B cell (primary cell): ENCODE data around the gene CRTC3. TPM values are rescaled to one million over a fixed set of nuclear protein-coding genes. Genes with fewer than 3 reads are reported as not detected.

ENCODE experiments used
- ATAC-seq: fragments of 200-7000 bp; cut with Tn5 transposase; one replicate; pipeline ENCODE4 v1.10.0; 2021; ENCODE audit warnings: low read depth, mild to moderate bottlenecking, moderate number of reproducible peaks, moderate library complexity
- CTCF ChIA-PET: fragments of 350-600 bp; sonication (Branson Sonifier 250); formaldehyde crosslinking; loops from one replicate; lab custom pipeline; 2021; ENCODE audit warnings: antibody characterized with exemption, inconsistent platforms; lab: Charles Lee
- POLR2A ChIA-PET: fragments of 350-600 bp; sonication (Branson Sonifier 250); formaldehyde crosslinking; loops from one replicate; lab custom pipeline; 2021; ENCODE audit warnings: antibody characterized with exemption; lab: Charles Lee
- DNase-seq: peaks from one replicate; pipeline ENCODE4 v3.0.0; 2013
- H2AFZ ChIP-seq: 2 replicates; pipeline ENCODE4 v1.6.1; 2012; ENCODE audit warnings: mild to moderate bottlenecking, low read depth, low read length; ENCODE audit not compliant: insufficient read depth, poor library complexity, severe bottlenecking
- H3K27ac ChIP-seq, 2 donors: 1 replicate in 1 of 2; 2 replicates in 1 of 2; pipeline ENCODE4 v1.5.1; 2012 to 2013; ENCODE audit warnings: low read length in 2 of 2, mild to moderate bottlenecking in 2 of 2, moderate library complexity in 1 of 2
- H3K27me3 ChIP-seq, 4 experiments: fragments of 200-600 bp in 1 of 4; sonication (generic) in 1 of 4; replicated peaks in 1 of 4; 1 replicate in 2 of 4; 2 replicates in 2 of 4; pipeline versions ENCODE4 v1.6.1 to v1.7.0; 2013 to 2016; ENCODE audit warnings: low read length in 3 of 4, mild to moderate bottlenecking in 2 of 4, mixed read lengths in 1 of 4, moderate library complexity in 1 of 4; ENCODE audit not compliant: insufficient read depth in 4 of 4, control insufficient read depth in 3 of 4; ENCODE audit errors: control extremely low read depth in 1 of 4
- H3K36me3 ChIP-seq, 2 experiments: replicated peaks in 1 of 2; 1 replicate in 1 of 2; 2 replicates in 1 of 2; pipeline versions ENCODE4 v1.6.1 to v1.7.1; 2013; ENCODE audit warnings: low read length in 1 of 2; ENCODE audit not compliant: insufficient read depth in 2 of 2, control insufficient read depth in 1 of 2; ENCODE audit errors: control extremely low read depth in 1 of 2, extremely low read depth in 1 of 2
- H3K4me1 ChIP-seq, 2 donors: fragments of 200-600 bp in 1 of 2; sonication (generic) in 1 of 2; 1 replicate in 1 of 2; 2 replicates in 1 of 2; pipeline versions ENCODE4 v1.5.1 to v1.6.1; 2013 to 2017; ENCODE audit warnings: low read length in 2 of 2; ENCODE audit not compliant: control insufficient read depth in 2 of 2, insufficient read depth in 2 of 2
- H3K4me2 ChIP-seq: replicated peaks from 2 replicates; pipeline ENCODE3; 2012; ENCODE audit warnings: mild to moderate bottlenecking, low read depth, low read length; ENCODE audit not compliant: poor library complexity, severe bottlenecking
- H3K4me3 ChIP-seq, 5 experiments: fragments of 200-600 bp in 1 of 5; sonication (generic) in 1 of 5; 1 replicate in 3 of 5; 2 replicates in 2 of 5; pipeline versions ENCODE4 v1.5.1 to v1.7.0; 2011 to 2016; ENCODE audit warnings: low read length in 4 of 5, mild to moderate bottlenecking in 4 of 5, low read depth in 2 of 5, control low read depth in 1 of 5, moderate library complexity in 1 of 5; ENCODE audit not compliant: insufficient read depth in 1 of 5; ENCODE audit errors: control extremely low read depth in 1 of 5, extremely low read depth in 1 of 5
- H3K79me2 ChIP-seq: fragments of 200-600 bp; sonication (generic); one replicate; pipeline ENCODE4 v1.6.0; 2016; ENCODE audit warnings: low read length; ENCODE audit not compliant: control insufficient read depth, insufficient read depth
- H3K9ac ChIP-seq: fragments of 200-600 bp; sonication (generic); 2 replicates; pipeline ENCODE4 v1.6.1; 2017; ENCODE audit warnings: mild to moderate bottlenecking, low read length, moderate library complexity
- H3K9me3 ChIP-seq, 3 donors: one replicate each; pipeline versions ENCODE4 v1.6.1 to v1.7.1; 2013; ENCODE audit warnings: low read length in 2 of 3; ENCODE audit not compliant: control insufficient read depth in 2 of 3, insufficient read depth in 1 of 3; ENCODE audit errors: control extremely low read depth in 1 of 3
- H4K20me1 ChIP-seq: 2 replicates; pipeline ENCODE4 v1.6.0; 2012; ENCODE audit warnings: mild to moderate bottlenecking, low read length; ENCODE audit not compliant: insufficient read depth, control insufficient read depth, poor library complexity, severe bottlenecking
- H3K27ac Mint-ChIP-seq: one replicate; pipeline ENCODE4 v1.8.0; 2021; ENCODE audit warnings: mixed read lengths
- H3K27me3 Mint-ChIP-seq: one replicate; pipeline ENCODE4 v1.8.0; 2021; ENCODE audit warnings: mixed read lengths
- H3K4me1 Mint-ChIP-seq: one replicate; pipeline ENCODE4 v1.8.0; 2021; ENCODE audit warnings: mixed read lengths
- H3K4me3 Mint-ChIP-seq: one replicate; pipeline ENCODE4 v1.8.0; 2021; ENCODE audit warnings: mixed read lengths
- H3K9me3 Mint-ChIP-seq: one replicate; pipeline ENCODE4 v1.8.0; 2022; ENCODE audit warnings: mixed read lengths; ENCODE audit not compliant: insufficient read depth
- WGBS: methylation state at CpG from one replicate; pipeline ENCODE4 v1.1.5; 2013; ENCODE audit warnings: missing lambda C conversion rate; ENCODE audit not compliant: insufficient coverage; 5-methylcytosine and 5-hydroxymethylcytosine counted together
- intact Hi-C: fragments of 100-400 bp; cut with micrococcal nuclease; formaldehyde crosslinking; loops from one replicate; pipeline ENCODE4 v1.10.0; 2022
- polyA plus RNA-seq: library from polyadenylated mRNA; depleted of rRNA; stranded (reverse); fragments of >200 nt; gene quantifications from 2 replicates; pipeline ENCODE4 v1.2.3, GENCODE V29; 2012
- total RNA-seq, 2 donors: library from RNA; stranded (reverse); fragments of 120-200 nt in 1 of 2; gene quantifications; 1 replicate in 1 of 2; 2 replicates in 1 of 2; pipeline versions ENCODE4 v1.2.3 to v1.2.4, GENCODE V29; 2013 to 2022
- TF ChIP-seq, protein P1 (sequence below): fragments of 200-600 bp; IDR thresholded peaks from one replicate; pipeline ENCODE4 v1.8.0; 2022; ENCODE audit warnings: antibody characterized with exemption, mild to moderate bottlenecking

CRTC3 gene
- total and polyA plus RNA-seq, 2 donors (not counting 1 experiment from before 2014, with no cell fraction given), result 34.7 to 95.8 TPM

DNA sequence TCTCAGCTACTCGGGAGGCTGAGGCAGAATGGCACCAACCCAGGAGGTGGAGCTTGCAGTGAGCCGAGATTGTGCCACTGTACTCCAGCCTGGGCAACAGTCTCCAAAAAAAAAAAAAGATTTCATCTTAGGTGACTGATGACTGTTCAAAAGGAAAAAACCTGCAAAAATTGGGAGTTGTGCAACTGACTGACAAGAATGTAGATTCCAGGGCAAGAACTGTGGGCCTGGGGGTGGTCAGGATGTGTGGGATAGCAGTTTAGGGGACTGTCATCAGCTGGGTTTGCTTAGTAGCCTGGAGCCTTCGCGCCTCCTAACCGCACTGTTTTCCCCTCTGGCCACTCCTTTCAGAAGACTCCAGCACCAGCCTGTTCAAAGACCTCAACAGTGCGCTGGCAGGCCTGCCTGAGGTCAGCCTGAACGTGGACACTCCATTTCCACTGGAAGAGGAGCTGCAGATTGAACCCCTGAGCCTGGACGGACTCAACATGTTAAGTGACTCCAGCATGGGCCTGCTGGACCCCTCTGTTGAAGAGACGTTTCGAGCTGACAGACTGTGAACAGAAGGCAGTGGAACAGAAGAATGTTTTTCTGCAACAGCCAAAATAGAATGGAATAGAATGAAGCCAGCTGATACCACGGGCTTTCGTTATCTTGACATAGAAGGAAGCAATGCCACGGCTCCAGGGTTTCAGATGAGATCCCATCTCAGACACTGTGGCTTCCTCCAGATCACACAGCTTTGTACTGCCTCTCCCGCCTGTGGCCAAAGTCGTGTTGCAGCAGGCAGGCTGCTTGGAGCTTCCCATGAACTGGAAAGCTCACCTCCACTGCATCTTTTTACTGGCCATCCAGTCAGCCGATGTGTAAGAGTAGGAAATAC lies 112.1 kb downstream of the CRTC3 start:
- POLR2A ChIA-PET, result interaction anchor here (0.6 to 1.0 kb wide), 2 partner anchors 47 to 244 kb away, joined by 3 to 4 read pairs; no protein-coding TSS in a partner anchor
- H3K4me3 ChIP-seq, result no peak overlapping the region
- no peaks in the 10 kb centered on the region for H3K27me3 ChIP-seq
- H3K4me1 Mint-ChIP-seq, result no peaks in the 10 kb centered on the region
- DNase-seq (no peak), ATAC-seq (no peak)
- peaks cover 3 to 53% of the 10 kb centered on the region in 2 experiments for H3K36me3 ChIP-seq
- CTCF ChIA-PET, result interaction anchor here (2.6 kb wide), 1 partner anchor 244 kb away, joined by 18 read pairs; the partner anchor contains the start of gene FES
- TF ChIP-seq, protein P1, sequence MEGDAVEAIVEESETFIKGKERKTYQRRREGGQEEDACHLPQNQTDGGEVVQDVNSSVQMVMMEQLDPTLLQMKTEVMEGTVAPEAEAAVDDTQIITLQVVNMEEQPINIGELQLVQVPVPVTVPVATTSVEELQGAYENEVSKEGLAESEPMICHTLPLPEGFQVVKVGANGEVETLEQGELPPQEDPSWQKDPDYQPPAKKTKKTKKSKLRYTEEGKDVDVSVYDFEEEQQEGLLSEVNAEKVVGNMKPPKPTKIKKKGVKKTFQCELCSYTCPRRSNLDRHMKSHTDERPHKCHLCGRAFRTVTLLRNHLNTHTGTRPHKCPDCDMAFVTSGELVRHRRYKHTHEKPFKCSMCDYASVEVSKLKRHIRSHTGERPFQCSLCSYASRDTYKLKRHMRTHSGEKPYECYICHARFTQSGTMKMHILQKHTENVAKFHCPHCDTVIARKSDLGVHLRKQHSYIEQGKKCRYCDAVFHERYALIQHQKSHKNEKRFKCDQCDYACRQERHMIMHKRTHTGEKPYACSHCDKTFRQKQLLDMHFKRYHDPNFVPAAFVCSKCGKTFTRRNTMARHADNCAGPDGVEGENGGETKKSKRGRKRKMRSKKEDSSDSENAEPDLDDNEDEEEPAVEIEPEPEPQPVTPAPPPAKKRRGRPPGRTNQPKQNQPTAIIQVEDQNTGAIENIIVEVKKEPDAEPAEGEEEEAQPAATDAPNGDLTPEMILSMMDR, result no peak
- H3K9me3 Mint-ChIP-seq, result no peaks in the 10 kb centered on the region
- intact Hi-C loops, result no loop called here
- no peak overlapping the region for H3K27ac ChIP-seq
- no peak overlapping the region for H3K9ac ChIP-seq
- no peaks in the 10 kb centered on the region for H4K20me1 ChIP-seq
- H3K27me3 Mint-ChIP-seq, result no peaks in the 10 kb centered on the region
- H3K4me2 ChIP-seq, result no peak overlapping the region
- no peaks in the 10 kb centered on the region for H3K79me2 ChIP-seq
- H3K4me1 ChIP-seq, result no peaks in the 10 kb centered on the region
- H3K4me3 Mint-ChIP-seq, result no peak overlapping the region
- H3K9me3 ChIP-seq, result peaks cover 0 to 9% (median 0%) of the 10 kb centered on the region in 3 donors
- WGBS, result 95% methylated on average over 14 of the region's 16 CpGs
- H3K27ac Mint-ChIP-seq, result no peak overlapping the region
- H2AFZ ChIP-seq, result no peak overlapping the region
